ENCODE data around the gene ME3.

GRCh38 chr11:86517557-86517956, 154.9 kb downstream of the ME3 start:
- no peak for TF ChIP-seq EZH2 (IDR thresholded peaks at IDR 0.05; ENCODE audit: insufficient read depth, poor library complexity, severe bottlenecking)
- no peak for TF ChIP-seq EZH2phosphoT487 (IDR thresholded peaks at IDR 0.05; ENCODE audit: insufficient read depth, low read depth)

Data from GM23248 (cell line).